MM.1S (cell line): ENCODE data around the gene CTRB2.

ENCODE experiments used
- DNase-seq: peaks from one replicate; pipeline ENCODE4 v3.0.0-alpha.2; 2015
- H2AFZ ChIP-seq: fragments of 300-600 bp; sonication (generic); 2 replicates; pipeline ENCODE4 v1.6.0; 2016; ENCODE audit warnings: antibody characterized with exemption, low read length
- H3F3A ChIP-seq: fragments of 300-600 bp; sonication (generic); 2 replicates; pipeline ENCODE4 v1.6.1; 2016; ENCODE audit warnings: mild to moderate bottlenecking, antibody characterized with exemption, low read length, moderate library complexity, mixed read lengths; ENCODE audit not compliant: insufficient read depth
- H3K27ac ChIP-seq: fragments of 300-600 bp; sonication (generic); 2 replicates; pipeline ENCODE4 v1.5.1; 2016; ENCODE audit warnings: mild to moderate bottlenecking, low read length
- H3K27me3 ChIP-seq: fragments of 300-600 bp; sonication (generic); replicated peaks from 2 replicates; pipeline ENCODE4 v1.6.0; 2016; ENCODE audit warnings: low read length; ENCODE audit not compliant: insufficient read depth
- H3K36me3 ChIP-seq: fragments of 300-600 bp; sonication (generic); replicated peaks from 2 replicates; pipeline ENCODE4 v1.6.1; 2016; ENCODE audit warnings: mild to moderate bottlenecking, low read length, mixed read lengths; ENCODE audit not compliant: insufficient read depth
- H3K4me1 ChIP-seq: fragments of 300-600 bp; sonication (generic); 2 replicates; pipeline ENCODE4 v1.6.1; 2016; ENCODE audit warnings: low read length, mixed read lengths
- H3K4me2 ChIP-seq: fragments of 300-600 bp; sonication (generic); 2 replicates; pipeline ENCODE4 v1.6.0; 2016; ENCODE audit warnings: low read depth, low read length
- H3K4me3 ChIP-seq: fragments of 300-600 bp; sonication (generic); 2 replicates; pipeline ENCODE4 v1.5.1; 2016; ENCODE audit warnings: low read length, mixed read lengths
- H3K79me2 ChIP-seq: fragments of 300-600 bp; sonication (generic); 2 replicates; pipeline ENCODE4 v1.6.1; 2016; ENCODE audit warnings: mixed run types, low read length, mixed read lengths
- H3K9ac ChIP-seq: fragments of 300-600 bp; sonication (generic); 2 replicates; pipeline ENCODE4 v1.6.1; 2016; ENCODE audit warnings: low read length, mixed read lengths
- H3K9me2 ChIP-seq: fragments of 300-600 bp; sonication (generic); replicated peaks from 2 replicates; pipeline ENCODE4 v1.6.1; 2016; ENCODE audit warnings: mild to moderate bottlenecking, low read length, mixed read lengths; ENCODE audit not compliant: insufficient read depth
- H3K9me3 ChIP-seq: fragments of 300-600 bp; sonication (generic); replicated peaks from 2 replicates; pipeline ENCODE4 v1.6.1; 2016; ENCODE audit warnings: mild to moderate bottlenecking, low read length, mixed read lengths; ENCODE audit not compliant: insufficient read depth
- H4K20me1 ChIP-seq: fragments of 300-600 bp; sonication (generic); 2 replicates; pipeline ENCODE4 v1.6.1; 2016; ENCODE audit warnings: mild to moderate bottlenecking, low read length, moderate library complexity, mixed read lengths; ENCODE audit not compliant: insufficient read depth
- CTCF ChIP-seq: fragments of 300-600 bp; sonication (generic); IDR thresholded peaks from 2 replicates; pipeline ENCODE4 v1.5.1; 2016; ENCODE audit warnings: antibody characterized with exemption, low read length, mixed read lengths
- EZH2 ChIP-seq: fragments of 300-600 bp; sonication (generic); optimal IDR thresholded peaks from 2 replicates; pipeline ENCODE3; 2017; ENCODE audit warnings: low read depth, mild to moderate bottlenecking, antibody characterized with exemption, low read length, mixed read lengths
- EZH2phosphoT487 ChIP-seq: fragments of 300-600 bp; sonication (generic); IDR thresholded peaks from 2 replicates; pipeline ENCODE4 v1.6.1; 2018; ENCODE audit warnings: antibody characterized with exemption, low read length

CTRB2 gene

GRCh38 chr16:75231570-75231969, 24.6 kb upstream of the CTRB2 start:
- Histone ChIP-seq H2AFZ (no peak overlapping the region), H3K4me2 (no peak overlapping the region), H3K9ac (no peak overlapping the region), H3K4me1 (no peaks in the 10 kb centered on the region), H3K79me2 (no peaks in the 10 kb centered on the region), H3F3A (no peaks in the 10 kb centered on the region), H3K9me3 (no peaks in the 10 kb centered on the region), H3K27ac (no peak overlapping the region), H3K36me3 (no peaks in the 10 kb centered on the region), H3K4me3 (no peak overlapping the region), H4K20me1 (no peaks in the 10 kb centered on the region), H3K9me2 (no peaks in the 10 kb centered on the region), H3K27me3 (no peaks in the 10 kb centered on the region; the same call in 1 of the 2 replicates)
- no peak for DNase-seq
- no peak for TF ChIP-seq EZH2phosphoT487
- TF ChIP-seq CTCF, result no peak
- no peak for TF ChIP-seq EZH2

- H3K9ac ChIP-seq, result no peak overlapping the region
- H3K4me3 ChIP-seq, result no peak overlapping the region
- H2AFZ ChIP-seq, result no peak overlapping the region
- no peaks in the 10 kb centered on the region; the same call in 1 of the 2 replicates for H3K27me3 ChIP-seq
- H3K4me1 ChIP-seq, result no peaks in the 10 kb centered on the region
- no peaks in the 10 kb centered on the region for H3K79me2 ChIP-seq
- H3K9me2 ChIP-seq, result no peaks in the 10 kb centered on the region
- TF ChIP-seq CTCF (no peak), EZH2phosphoT487 (no peak), EZH2 (no peak)
- no peak for DNase-seq
- no peak overlapping the region for H3K4me2 ChIP-seq
- H3F3A ChIP-seq, result no peaks in the 10 kb centered on the region
- no peaks in the 10 kb centered on the region for H4K20me1 ChIP-seq
- no peaks in the 10 kb centered on the region for H3K9me3 ChIP-seq
- H3K36me3 ChIP-seq, result no peaks in the 10 kb centered on the region
- H3K27ac ChIP-seq, result no peak overlapping the region
Measured at GRCh38 chr16:75230471-75231110, 23.6 kb upstream of the CTRB2 start.

- H3K9ac ChIP-seq, result no peak overlapping the region
- H3K79me2 ChIP-seq, result no peaks in the 10 kb centered on the region
- H4K20me1 ChIP-seq, result no peaks in the 10 kb centered on the region
- H3K4me3 ChIP-seq, result no peak overlapping the region
- H2AFZ ChIP-seq, result no peak overlapping the region
- no peaks in the 10 kb centered on the region; the same call in 1 of the 2 replicates for H3K27me3 ChIP-seq
- no peak overlapping the region for H3K27ac ChIP-seq
- H3F3A ChIP-seq, result no peaks in the 10 kb centered on the region
- H3K9me2 ChIP-seq, result no peaks in the 10 kb centered on the region
- no peaks in the 10 kb centered on the region for H3K36me3 ChIP-seq
- no peak for DNase-seq
- no peak for TF ChIP-seq EZH2
- no peak for TF ChIP-seq CTCF
- TF ChIP-seq EZH2phosphoT487, result no peak
- H3K4me2 ChIP-seq, result no peak overlapping the region
- no peaks in the 10 kb centered on the region for H3K4me1 ChIP-seq
- H3K9me3 ChIP-seq, result no peaks in the 10 kb centered on the region
Measured at GRCh38 chr16:75229172-75230031, 22.4 kb upstream of the CTRB2 start.
